CD4-positive, alpha-beta memory T cell (primary cell): ENCODE data around the gene PLXND1. TPM values are rescaled to one million over a fixed set of nuclear protein-coding genes. Genes with fewer than 3 reads are reported as not detected.

Experiments used
- CTCF ChIA-PET: fragments of 350-600 bp; sonication (Branson Sonifier 250); formaldehyde crosslinking; loops from one replicate; lab custom pipeline; 2021; ENCODE audit warnings: inconsistent platforms; ENCODE audit not compliant: partially characterized antibody; lab: Charles Lee
- POLR2A ChIA-PET: fragments of 350-600 bp; sonication (Branson Sonifier 250); formaldehyde crosslinking; loops from one replicate; lab custom pipeline; 2021; ENCODE audit not compliant: partially characterized antibody; lab: Charles Lee
- DNase-seq, 5 donors: peaks; one replicate each; pipeline versions ENCODE4 v3.0.0 to v3.0.0-alpha.2; 2020 to 2022; ENCODE audit warnings: mixed read lengths in 1 of 5
- H3K27ac ChIP-seq: one replicate; pipeline ENCODE4 v1.7.0; 2013; ENCODE audit warnings: low read depth, low read length
- H3K27me3 ChIP-seq: 2 replicates; pipeline ENCODE4 v1.7.0; 2013; ENCODE audit warnings: mild to moderate bottlenecking, low read length, moderate library complexity; ENCODE audit not compliant: insufficient read depth
- H3K36me3 ChIP-seq: 2 replicates; pipeline ENCODE4 v1.7.0; 2013; ENCODE audit warnings: mild to moderate bottlenecking, low read length, moderate library complexity; ENCODE audit not compliant: insufficient read depth
- H3K4me1 ChIP-seq: 2 replicates; pipeline ENCODE4 v1.7.0; 2013; ENCODE audit warnings: mild to moderate bottlenecking, low read length, moderate library complexity; ENCODE audit not compliant: insufficient read depth
- H3K4me3 ChIP-seq, 2 donors: one replicate each; pipeline ENCODE4 v1.7.0; 2013; ENCODE audit warnings: low read length in 2 of 2, mild to moderate bottlenecking in 1 of 2
- H3K9me3 ChIP-seq, 2 donors: one replicate each; pipeline ENCODE4 v1.7.0; 2013; ENCODE audit warnings: low read length in 2 of 2, control low read depth in 1 of 2; ENCODE audit not compliant: control insufficient read depth in 1 of 2
- H3K27ac Mint-ChIP-seq, 7 donors: one replicate each; pipeline ENCODE4 v1.8.0; 2020 to 2021; ENCODE audit warnings: mixed read lengths in 7 of 7, mild to moderate bottlenecking in 6 of 7, inconsistent platforms in 3 of 7, moderate library complexity in 3 of 7
- H3K27me3 Mint-ChIP-seq, 2 donors: one replicate each; pipeline ENCODE4 v1.8.0; 2020 to 2021; ENCODE audit warnings: mixed read lengths in 2 of 2
- H3K36me3 Mint-ChIP-seq, 2 donors: one replicate each; pipeline ENCODE4 v1.8.0; 2020 to 2021; ENCODE audit warnings: mixed read lengths in 2 of 2, inconsistent platforms in 1 of 2, mild to moderate bottlenecking in 1 of 2
- H3K4me1 Mint-ChIP-seq, 4 donors: one replicate each; pipeline ENCODE4 v1.8.0; 2020 to 2021; ENCODE audit warnings: mixed read lengths in 4 of 4, mild to moderate bottlenecking in 1 of 4
- H3K4me3 Mint-ChIP-seq, 8 donors: one replicate each; pipeline ENCODE4 v1.8.0; 2020 to 2021; ENCODE audit warnings: mixed read lengths in 8 of 8, mild to moderate bottlenecking in 7 of 8, moderate library complexity in 6 of 8, inconsistent platforms in 3 of 8
- H3K9me3 Mint-ChIP-seq, 8 donors: one replicate each; pipeline ENCODE4 v1.8.0; 2020 to 2021; ENCODE audit warnings: mixed read lengths in 8 of 8, mild to moderate bottlenecking in 5 of 8, inconsistent platforms in 3 of 8, moderate library complexity in 1 of 8
- intact Hi-C: fragments of 100-400 bp; cut with micrococcal nuclease; formaldehyde crosslinking; loops from one replicate; pipeline ENCODE4 v1.15.1; 2023
- polyA plus RNA-seq, 2 donors: library from polyadenylated mRNA; unstranded; fragments of 300-500 nt; fragmentation: Illumina TruSeq; gene quantifications; one replicate each; pipeline ENCODE4 v1.2.3, GENCODE V29; 2021
- total RNA-seq, 2 experiments: library from RNA; stranded (reverse); gene quantifications; one replicate each; pipeline ENCODE4 v1.2.3, GENCODE V29; 2021

The PLXND1 gene
- 10 to 100 TPM; 71.4 to 72.5 TPM for total RNA-seq
- 1 to 10 TPM in 1 of 2 donors, under 1 TPM in 1; 0.03 to 8.9 TPM for polyA plus RNA-seq

GRCh38 chr3:129606636-129607390 lies at the start of gene PLXND1:
PLXND1 (minus strand) TSS chr3:129606676; CDS start chr3:129606639, 37 bp downstream.
- ChIA-PET POLR2A (interaction anchor here (0.6 to 7.7 kb wide), 10 partner anchors 12 to 424 kb away, joined by 4 to 154 read pairs (median 10); partner anchors contain the start of genes IFT122 and MBD4), CTCF (interaction anchor here (1.1 to 1.7 kb wide), 4 partner anchors 14 to 115 kb away, joined by 3 to 13 read pairs (median 6); no protein-coding TSS in a partner anchor)
- H3K9me3 Mint-ChIP-seq = no peaks in the 10 kb centered on the region
- peak within 1 kb of the TSS; percentile 81 to 99 (median 93) for H3K27ac Mint-ChIP-seq
- no peak within 1 kb of the TSS for H3K27ac ChIP-seq
- H3K4me3 Mint-ChIP-seq = peak within 1 kb of the TSS; percentile 91 to 99 (median 95)
- H3K36me3 Mint-ChIP-seq = peaks cover 0 to 3% of the 10 kb centered on the region in 2 donors
- no peaks in the 10 kb centered on the region for H3K36me3 ChIP-seq
- H3K9me3 ChIP-seq = no peaks in the 10 kb centered on the region
- H3K4me1 Mint-ChIP-seq = peaks cover 21 to 50% (median 32%) of the 10 kb centered on the region in 4 donors
- H3K27me3 Mint-ChIP-seq = peaks cover 2 to 4% of the 10 kb centered on the region in 2 donors
- intact Hi-C loops = loop anchor here (1.0 to 10.0 kb wide), 5 partner anchors 20 to 286 kb away; partner anchors contain the start of genes IFT122 and TMCC1
- H3K4me3 ChIP-seq = peak within 1 kb of the TSS in 1 of 2 donors; percentile 62
- peaks cover 28% of the 10 kb centered on the region for H3K4me1 ChIP-seq
- H3K27me3 ChIP-seq = no peaks in the 10 kb centered on the region
- peak in 4 of 5 donors; percentile 36 to 55 (median 46) for DNase-seq

GRCh38 chr3:129655291-129655700 lies 48.8 kb upstream of the PLXND1 start:
- Histone ChIP-seq H3K9me3 (no peaks in the 10 kb centered on the region), H3K4me1 (no peaks in the 10 kb centered on the region), H3K4me3 (no peak overlapping the region), H3K27ac (no peak overlapping the region), H3K36me3 (no peaks in the 10 kb centered on the region), H3K27me3 (no peaks in the 10 kb centered on the region)
- ChIA-PET POLR2A (interaction anchor here (1.2 kb wide), 1 partner anchor 170 kb away, joined by 3 read pairs; no protein-coding TSS in a partner anchor), CTCF (interaction anchor here (2.0 kb wide), 1 partner anchor 9 kb away, joined by 5 read pairs; no protein-coding TSS in a partner anchor)
- Mint-ChIP-seq H3K27me3 (no peaks in the 10 kb centered on the region), H3K4me1 (peaks cover 6 to 16% (median 9%) of the 10 kb centered on the region in 4 donors), H3K27ac (peak overlapping the region in 1 of 7 donors; percentile 5), H3K4me3 (no peak overlapping the region), H3K9me3 (no peaks in the 10 kb centered on the region), H3K36me3 (peaks cover 15 to 21% of the 10 kb centered on the region in 2 donors)
- no peak for DNase-seq
- intact Hi-C loops = no loop called here

GRCh38 chr3:129654131-129654530 lies 47.7 kb upstream of the PLXND1 start:
- no peaks in the 10 kb centered on the region for H3K27me3 Mint-ChIP-seq
- Histone ChIP-seq H3K27ac (no peak overlapping the region), H3K9me3 (no peaks in the 10 kb centered on the region), H3K36me3 (no peaks in the 10 kb centered on the region), H3K4me1 (no peaks in the 10 kb centered on the region), H3K27me3 (no peaks in the 10 kb centered on the region), H3K4me3 (no peak overlapping the region)
- H3K4me3 Mint-ChIP-seq = no peak overlapping the region
- H3K36me3 Mint-ChIP-seq = peaks cover 17 to 22% of the 10 kb centered on the region in 2 donors
- CTCF ChIA-PET = interaction anchor here (0.7 to 2.0 kb wide), 2 partner anchors 11 to 170 kb away, joined by 3 to 5 read pairs; no protein-coding TSS in a partner anchor
- DNase-seq = no peak
- H3K9me3 Mint-ChIP-seq = no peaks in the 10 kb centered on the region
- intact Hi-C loops = no loop called here
- no peak overlapping the region for H3K27ac Mint-ChIP-seq
- peaks cover 6 to 12% (median 9%) of the 10 kb centered on the region in 4 donors for H3K4me1 Mint-ChIP-seq
- POLR2A ChIA-PET = interaction anchor here (1.2 kb wide), 1 partner anchor 171 kb away, joined by 3 read pairs; no protein-coding TSS in a partner anchor

GRCh38 chr3:129653019-129653418 lies 46.5 kb upstream of the PLXND1 start:
- DNase-seq = no peak
- no peak overlapping the region for H3K27ac ChIP-seq
- H3K27me3 ChIP-seq = no peaks in the 10 kb centered on the region
- H3K36me3 ChIP-seq = no peaks in the 10 kb centered on the region
- Mint-ChIP-seq H3K27ac (peak overlapping the region in 2 of 7 donors; percentile 21 to 24), H3K4me1 (peaks cover 1 to 7% (median 3%) of the 10 kb centered on the region in 4 donors), H3K9me3 (no peaks in the 10 kb centered on the region), H3K27me3 (no peaks in the 10 kb centered on the region), H3K36me3 (peaks cover 21 to 26% of the 10 kb centered on the region in 2 donors), H3K4me3 (no peak overlapping the region)
- CTCF ChIA-PET = no interaction called here
- no peak overlapping the region for H3K4me3 ChIP-seq
- no peaks in the 10 kb centered on the region for H3K4me1 ChIP-seq
- POLR2A ChIA-PET = no interaction called here
- intact Hi-C loops = no loop called here
- no peaks in the 10 kb centered on the region for H3K9me3 ChIP-seq

- Histone ChIP-seq H3K4me3 (no peak overlapping the region), H3K27me3 (no peaks in the 10 kb centered on the region), H3K4me1 (no peaks in the 10 kb centered on the region), H3K27ac (no peak overlapping the region), H3K36me3 (no peaks in the 10 kb centered on the region), H3K9me3 (no peaks in the 10 kb centered on the region)
- Mint-ChIP-seq H3K4me3 (no peak overlapping the region), H3K27me3 (no peaks in the 10 kb centered on the region), H3K4me1 (peaks cover 0 to 4% (median 1%) of the 10 kb centered on the region in 4 donors), H3K9me3 (no peaks in the 10 kb centered on the region), H3K27ac (no peak overlapping the region), H3K36me3 (peaks cover 23 to 26% of the 10 kb centered on the region in 2 donors)
- no peak for DNase-seq
- ChIA-PET CTCF (interaction anchor here (0.8 kb wide), 1 partner anchor 174 kb away, joined by 3 read pairs; no protein-coding TSS in a partner anchor), POLR2A (no interaction called here)
- intact Hi-C loops = no loop called here
Measured at GRCh38 chr3:129651435-129652202, 45.1 kb upstream of the PLXND1 start.

- ChIA-PET POLR2A (interaction anchor here (0.7 kb wide), 1 partner anchor 160 kb away, joined by 3 read pairs; no protein-coding TSS in a partner anchor), CTCF (interaction anchor here (1.3 to 4.6 kb wide), 7 partner anchors 9 to 284 kb away, joined by 3 to 20 read pairs (median 7); no protein-coding TSS in a partner anchor)
- Mint-ChIP-seq H3K4me1 (peaks cover 0 to 4% (median 1%) of the 10 kb centered on the region in 4 donors), H3K36me3 (peaks cover 23 to 26% of the 10 kb centered on the region in 2 donors), H3K27ac (peak overlapping the region in 2 of 7 donors; percentile 59 to 81), H3K9me3 (no peaks in the 10 kb centered on the region), H3K4me3 (no peak overlapping the region), H3K27me3 (no peaks in the 10 kb centered on the region)
- no peak overlapping the region for H3K4me3 ChIP-seq
- H3K9me3 ChIP-seq = no peaks in the 10 kb centered on the region
- H3K27ac ChIP-seq = no peak overlapping the region
- intact Hi-C loops = loop anchor here (1.0 kb wide), 2 partner anchors 179 to 284 kb away; no protein-coding TSS in a partner anchor
- H3K27me3 ChIP-seq = no peaks in the 10 kb centered on the region
- DNase-seq = peak; percentile 38 to 55 (median 43)
- H3K4me1 ChIP-seq = no peaks in the 10 kb centered on the region
- H3K36me3 ChIP-seq = no peaks in the 10 kb centered on the region
Measured at GRCh38 chr3:129650256-129650872, 43.9 kb upstream of the PLXND1 start.
